GM12878 (cell line): Measurements from ENCODE around the gene EP400.
"Not testable (repeated sequence)": the region's sequence is repeated elsewhere in the genome, so short reads cannot be mapped to it uniquely, and the experiment has no call there.

ENCODE experiments used
- POLR2A ChIP-seq: IDR thresholded peaks from 2 replicates; pipeline ENCODE4 v1.6.1; 2011; ENCODE audit warnings: low read depth, mild to moderate bottlenecking, low read length
- TF ChIP-seq, protein P1 (sequence below): fragments of 450-650 bp; IDR thresholded peaks from 2 replicates; pipeline ENCODE4 v1.6.1; 2017; ENCODE audit warnings: mild to moderate bottlenecking, moderate library complexity
- TF ChIP-seq, protein P2 (sequence below), 3 experiments: IDR thresholded peaks in 2 of 3; conservative IDR thresholded peaks in 1 of 3; 2 replicates each; pipeline ENCODE4 v1.5.1; 2011; ENCODE audit warnings: low read depth in 3 of 3, low read length in 3 of 3, mild to moderate bottlenecking in 3 of 3, control low read depth in 2 of 3, moderate library complexity in 2 of 3, inconsistent platforms in 1 of 3, mixed read lengths in 1 of 3; ENCODE audit not compliant: control insufficient read depth in 2 of 3, insufficient read depth in 1 of 3; ENCODE audit errors: extremely low read depth in 1 of 3

DNA sequence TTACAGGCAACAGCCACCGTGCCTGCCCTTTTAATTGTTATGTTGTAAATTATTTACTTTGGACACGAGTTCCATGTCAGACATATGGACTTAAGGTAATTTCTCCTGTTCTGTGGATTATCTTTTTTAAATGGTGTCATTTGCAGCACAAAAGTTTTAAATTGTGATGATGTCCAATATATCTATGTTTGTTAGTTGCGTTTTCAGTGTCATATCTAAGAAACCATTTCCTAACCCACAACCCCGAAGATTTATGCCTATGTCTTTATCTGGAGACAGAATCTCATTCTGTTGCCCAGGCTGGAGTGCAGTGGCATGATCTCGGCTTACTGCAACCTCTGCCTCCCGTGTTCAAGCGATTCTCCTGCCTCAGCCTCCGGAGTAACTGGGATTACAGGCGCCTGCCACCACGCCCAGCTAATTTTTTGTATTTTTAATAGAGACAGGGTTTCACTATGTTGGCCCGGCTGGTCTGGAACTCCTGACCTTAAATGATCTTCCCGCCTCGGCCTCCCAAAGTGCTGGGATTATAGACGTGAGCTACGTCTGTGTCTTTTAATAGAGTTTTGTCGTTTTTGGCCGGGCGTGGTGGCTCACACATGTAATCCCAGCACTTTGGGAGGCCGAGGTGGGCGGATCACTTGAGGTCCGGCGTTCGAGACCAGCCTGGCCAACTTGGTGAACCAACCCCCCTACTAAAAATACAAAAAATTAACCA, 870 bp upstream of the EP400 start:
- TF ChIP-seq, protein P1, sequence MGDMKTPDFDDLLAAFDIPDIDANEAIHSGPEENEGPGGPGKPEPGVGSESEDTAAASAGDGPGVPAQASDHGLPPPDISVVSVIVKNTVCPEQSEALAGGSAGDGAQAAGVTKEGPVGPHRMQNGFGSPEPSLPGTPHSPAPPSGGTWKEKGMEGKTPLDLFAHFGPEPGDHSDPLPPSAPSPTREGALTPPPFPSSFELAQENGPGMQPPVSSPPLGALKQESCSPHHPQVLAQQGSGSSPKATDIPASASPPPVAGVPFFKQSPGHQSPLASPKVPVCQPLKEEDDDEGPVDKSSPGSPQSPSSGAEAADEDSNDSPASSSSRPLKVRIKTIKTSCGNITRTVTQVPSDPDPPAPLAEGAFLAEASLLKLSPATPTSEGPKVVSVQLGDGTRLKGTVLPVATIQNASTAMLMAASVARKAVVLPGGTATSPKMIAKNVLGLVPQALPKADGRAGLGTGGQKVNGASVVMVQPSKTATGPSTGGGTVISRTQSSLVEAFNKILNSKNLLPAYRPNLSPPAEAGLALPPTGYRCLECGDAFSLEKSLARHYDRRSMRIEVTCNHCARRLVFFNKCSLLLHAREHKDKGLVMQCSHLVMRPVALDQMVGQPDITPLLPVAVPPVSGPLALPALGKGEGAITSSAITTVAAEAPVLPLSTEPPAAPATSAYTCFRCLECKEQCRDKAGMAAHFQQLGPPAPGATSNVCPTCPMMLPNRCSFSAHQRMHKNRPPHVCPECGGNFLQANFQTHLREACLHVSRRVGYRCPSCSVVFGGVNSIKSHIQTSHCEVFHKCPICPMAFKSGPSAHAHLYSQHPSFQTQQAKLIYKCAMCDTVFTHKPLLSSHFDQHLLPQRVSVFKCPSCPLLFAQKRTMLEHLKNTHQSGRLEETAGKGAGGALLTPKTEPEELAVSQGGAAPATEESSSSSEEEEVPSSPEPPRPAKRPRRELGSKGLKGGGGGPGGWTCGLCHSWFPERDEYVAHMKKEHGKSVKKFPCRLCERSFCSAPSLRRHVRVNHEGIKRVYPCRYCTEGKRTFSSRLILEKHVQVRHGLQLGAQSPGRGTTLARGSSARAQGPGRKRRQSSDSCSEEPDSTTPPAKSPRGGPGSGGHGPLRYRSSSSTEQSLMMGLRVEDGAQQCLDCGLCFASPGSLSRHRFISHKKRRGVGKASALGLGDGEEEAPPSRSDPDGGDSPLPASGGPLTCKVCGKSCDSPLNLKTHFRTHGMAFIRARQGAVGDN: not testable (repeated sequence)
- TF ChIP-seq, protein P2, sequence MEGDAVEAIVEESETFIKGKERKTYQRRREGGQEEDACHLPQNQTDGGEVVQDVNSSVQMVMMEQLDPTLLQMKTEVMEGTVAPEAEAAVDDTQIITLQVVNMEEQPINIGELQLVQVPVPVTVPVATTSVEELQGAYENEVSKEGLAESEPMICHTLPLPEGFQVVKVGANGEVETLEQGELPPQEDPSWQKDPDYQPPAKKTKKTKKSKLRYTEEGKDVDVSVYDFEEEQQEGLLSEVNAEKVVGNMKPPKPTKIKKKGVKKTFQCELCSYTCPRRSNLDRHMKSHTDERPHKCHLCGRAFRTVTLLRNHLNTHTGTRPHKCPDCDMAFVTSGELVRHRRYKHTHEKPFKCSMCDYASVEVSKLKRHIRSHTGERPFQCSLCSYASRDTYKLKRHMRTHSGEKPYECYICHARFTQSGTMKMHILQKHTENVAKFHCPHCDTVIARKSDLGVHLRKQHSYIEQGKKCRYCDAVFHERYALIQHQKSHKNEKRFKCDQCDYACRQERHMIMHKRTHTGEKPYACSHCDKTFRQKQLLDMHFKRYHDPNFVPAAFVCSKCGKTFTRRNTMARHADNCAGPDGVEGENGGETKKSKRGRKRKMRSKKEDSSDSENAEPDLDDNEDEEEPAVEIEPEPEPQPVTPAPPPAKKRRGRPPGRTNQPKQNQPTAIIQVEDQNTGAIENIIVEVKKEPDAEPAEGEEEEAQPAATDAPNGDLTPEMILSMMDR (IDR thresholded peaks at IDR 0.05 in 2 of 3, conservative IDR thresholded peaks at IDR 0.05 in 1 of 3; ENCODE audit: control insufficient read depth in 2 of 3, extremely low read depth in 1 of 3, insufficient read depth in 1 of 3, low read depth in 3 of 3, low read length in 3 of 3): not testable (repeated sequence)
- not testable (repeated sequence) for TF ChIP-seq POLR2A
